Endodermal cell (in vitro differentiated cells): ENCODE results near the gene WDR86. TPM values are rescaled to one million over a fixed set of nuclear protein-coding genes. Genes with fewer than 3 reads are reported as not detected.

Experiments
- DNase-seq: peaks from one replicate; pipeline ENCODE4 v3.0.0-alpha.2; 2017
- H3K27ac ChIP-seq: 2 replicates; pipeline ENCODE4 v1.5.1; 2013; ENCODE audit warnings: mild to moderate bottlenecking, low read depth, low read length, moderate library complexity
- H3K27me3 ChIP-seq: 2 replicates; pipeline ENCODE4 v1.6.1; 2013; ENCODE audit warnings: mild to moderate bottlenecking, low read length, moderate library complexity; ENCODE audit not compliant: insufficient read depth, control insufficient read depth, poor library complexity, severe bottlenecking
- H3K36me3 ChIP-seq: 2 replicates; pipeline ENCODE4 v1.7.0; 2013; ENCODE audit warnings: mild to moderate bottlenecking, low read length, moderate library complexity; ENCODE audit not compliant: control insufficient read depth, insufficient read depth
- H3K4me1 ChIP-seq: one replicate; pipeline ENCODE4 v1.7.0; 2013; ENCODE audit warnings: low read length; ENCODE audit not compliant: control insufficient read depth, insufficient read depth
- H3K4me3 ChIP-seq: 2 replicates; pipeline ENCODE4 v1.5.1; 2013; ENCODE audit warnings: mild to moderate bottlenecking, low read length, moderate library complexity
- H3K9ac ChIP-seq: 2 replicates; pipeline ENCODE4 v1.6.1; 2013; ENCODE audit warnings: mild to moderate bottlenecking, low read length, moderate library complexity; ENCODE audit not compliant: poor library complexity, severe bottlenecking; ENCODE audit errors: extremely low read depth
- H3K9me3 ChIP-seq: 2 replicates; pipeline ENCODE4 v1.6.1; 2013; ENCODE audit warnings: mild to moderate bottlenecking, low read length, moderate library complexity; ENCODE audit not compliant: control insufficient read depth
- H3K27ac Mint-ChIP-seq: 2 replicates; pipeline ENCODE4 v1.8.0; 2020; ENCODE audit warnings: mixed read lengths
- H3K27me3 Mint-ChIP-seq: 2 replicates; pipeline ENCODE4 v1.8.0; 2021; ENCODE audit warnings: mild to moderate bottlenecking, mixed read lengths; ENCODE audit not compliant: insufficient read depth
- H3K36me3 Mint-ChIP-seq: 2 replicates; pipeline ENCODE4 v1.8.0; 2020; ENCODE audit warnings: low read depth, mixed read lengths
- H3K4me1 Mint-ChIP-seq: 2 replicates; pipeline ENCODE4 v1.8.0; 2020; ENCODE audit warnings: mixed read lengths
- H3K4me3 Mint-ChIP-seq: 2 replicates; pipeline ENCODE4 v1.8.0; 2020; ENCODE audit warnings: mild to moderate bottlenecking, moderate library complexity, mixed read lengths
- H3K9me3 Mint-ChIP-seq: 2 replicates; pipeline ENCODE4 v1.8.0; 2020; ENCODE audit warnings: mild to moderate bottlenecking, mixed read lengths
- WGBS, 2 experiments: methylation state at CpG; one replicate each; pipeline versions ENCODE4 v1.1.5 to v1.1.7; 2013; ENCODE audit warnings: missing lambda C conversion rate in 2 of 2, mixed read lengths in 1 of 2; ENCODE audit not compliant: insufficient coverage in 1 of 2, insufficient read length in 1 of 2; 5-methylcytosine and 5-hydroxymethylcytosine counted together
- total RNA-seq, 2 donors: library from RNA; stranded (reverse); fragmentation: NEBNext Ultra II Directional in 1 of 2; extraction: Animal tissue kit (Norgen Biotek cat#: 25700) in 1 of 2; gene quantifications; 2 replicates in 1 of 2; 3 replicates in 1 of 2; pipeline ENCODE4 v1.2.1, GENCODE V29; 2021
- TF ChIP-seq, protein P1 (sequence below): fragments of 200-600 bp; sonication (generic); conservative IDR thresholded peaks from 2 replicates; pipeline ENCODE4 v1.5.0; 2021; ENCODE audit warnings: antibody characterized with exemption, mild to moderate bottlenecking

The WDR86 gene
- total RNA-seq, 2 donors from 2014 or later, result 83.3 to 94.2 TPM

GRCh38 chr7:151366880-151367222, 43.0 kb downstream of the WDR86 start:
- H3K9me3 Mint-ChIP-seq, result no peaks in the 10 kb centered on the region
- peaks cover 46% of the 10 kb centered on the region for H3K36me3 Mint-ChIP-seq
- DNase-seq, result no peak
- no peak overlapping the region for H3K4me3 Mint-ChIP-seq
- Histone ChIP-seq H3K4me3 (no peak overlapping the region), H3K9ac (no peak overlapping the region), H3K4me1 (no peaks in the 10 kb centered on the region), H3K9me3 (peaks cover 6% of the 10 kb centered on the region), H3K36me3 (peaks cover 44% of the 10 kb centered on the region), H3K27ac (no peak overlapping the region), H3K27me3 (no peaks in the 10 kb centered on the region)
- no peaks in the 10 kb centered on the region for H3K27me3 Mint-ChIP-seq
- 81 to 85% methylated on average over 4 to 5 of the region's 5 CpGs for WGBS, 2 experiments
- no peaks in the 10 kb centered on the region for H3K4me1 Mint-ChIP-seq
- H3K27ac Mint-ChIP-seq, result no peak overlapping the region
- TF ChIP-seq, protein P1, sequence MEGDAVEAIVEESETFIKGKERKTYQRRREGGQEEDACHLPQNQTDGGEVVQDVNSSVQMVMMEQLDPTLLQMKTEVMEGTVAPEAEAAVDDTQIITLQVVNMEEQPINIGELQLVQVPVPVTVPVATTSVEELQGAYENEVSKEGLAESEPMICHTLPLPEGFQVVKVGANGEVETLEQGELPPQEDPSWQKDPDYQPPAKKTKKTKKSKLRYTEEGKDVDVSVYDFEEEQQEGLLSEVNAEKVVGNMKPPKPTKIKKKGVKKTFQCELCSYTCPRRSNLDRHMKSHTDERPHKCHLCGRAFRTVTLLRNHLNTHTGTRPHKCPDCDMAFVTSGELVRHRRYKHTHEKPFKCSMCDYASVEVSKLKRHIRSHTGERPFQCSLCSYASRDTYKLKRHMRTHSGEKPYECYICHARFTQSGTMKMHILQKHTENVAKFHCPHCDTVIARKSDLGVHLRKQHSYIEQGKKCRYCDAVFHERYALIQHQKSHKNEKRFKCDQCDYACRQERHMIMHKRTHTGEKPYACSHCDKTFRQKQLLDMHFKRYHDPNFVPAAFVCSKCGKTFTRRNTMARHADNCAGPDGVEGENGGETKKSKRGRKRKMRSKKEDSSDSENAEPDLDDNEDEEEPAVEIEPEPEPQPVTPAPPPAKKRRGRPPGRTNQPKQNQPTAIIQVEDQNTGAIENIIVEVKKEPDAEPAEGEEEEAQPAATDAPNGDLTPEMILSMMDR, result no peak

GRCh38 chr7:151366166-151366879, 43.5 kb downstream of the WDR86 start:
- Histone ChIP-seq H3K9ac (no peak overlapping the region), H3K4me1 (no peaks in the 10 kb centered on the region), H3K27me3 (no peaks in the 10 kb centered on the region), H3K36me3 (peaks cover 46% of the 10 kb centered on the region), H3K9me3 (peaks cover 6% of the 10 kb centered on the region), H3K27ac (no peak overlapping the region), H3K4me3 (no peak overlapping the region)
- Mint-ChIP-seq H3K4me3 (no peak overlapping the region), H3K36me3 (peaks cover 50% of the 10 kb centered on the region), H3K9me3 (no peaks in the 10 kb centered on the region), H3K4me1 (no peaks in the 10 kb centered on the region), H3K27ac (no peak overlapping the region), H3K27me3 (no peaks in the 10 kb centered on the region)
- WGBS, 2 experiments, result 87 to 92% methylated on average over 5 to 9 of the region's 9 CpGs
- TF ChIP-seq, protein P1, result no peak
- DNase-seq, result no peak

GRCh38 chr7:151363182-151363581, 46.7 kb downstream of the WDR86 start:
- TF ChIP-seq, protein P1, result no peak
- no peak overlapping the region for H3K4me3 ChIP-seq
- no peaks in the 10 kb centered on the region for H3K4me1 Mint-ChIP-seq
- H3K9me3 Mint-ChIP-seq, result peaks cover 4% of the 10 kb centered on the region
- H3K27me3 Mint-ChIP-seq, result no peaks in the 10 kb centered on the region
- WGBS, 2 experiments, result 90 to 97% methylated on average over 1 of the region's 1 CpG
- no peaks in the 10 kb centered on the region for H3K27me3 ChIP-seq
- H3K27ac ChIP-seq, result no peak overlapping the region
- peaks cover 6% of the 10 kb centered on the region for H3K9me3 ChIP-seq
- no peak overlapping the region for H3K9ac ChIP-seq
- H3K36me3 Mint-ChIP-seq, result peaks cover 46% of the 10 kb centered on the region
- no peak for DNase-seq
- no peak overlapping the region for H3K4me3 Mint-ChIP-seq
- H3K27ac Mint-ChIP-seq, result no peak overlapping the region
- H3K36me3 ChIP-seq, result peaks cover 43% of the 10 kb centered on the region
- H3K4me1 ChIP-seq, result no peaks in the 10 kb centered on the region
